Parathyroid adenoma (tissue), 2 donors: ENCODE results near the gene HBM.
"Not testable (repeated sequence)": the region's sequence is repeated elsewhere in the genome, so short reads cannot be mapped to it uniquely, and the experiment has no call there.

ENCODE experiments used
- H2AFZ ChIP-seq: fragments of 300-600 bp; sonication (generic); one replicate; pipeline ENCODE4 v1.7.0; 2017; ENCODE audit warnings: antibody characterized with exemption, mild to moderate bottlenecking
- H3K27ac ChIP-seq: fragments of 300-600 bp; sonication (generic); one replicate; pipeline ENCODE4 v1.7.0; 2017
- H3K27me3 ChIP-seq: fragments of 300-600 bp; sonication (generic); one replicate; pipeline ENCODE4 v1.7.0; 2017; ENCODE audit warnings: low read length; ENCODE audit not compliant: control insufficient read depth, insufficient read depth
- H3K36me3 ChIP-seq: fragments of 300-600 bp; sonication (generic); one replicate; pipeline ENCODE4 v1.7.0; 2017; ENCODE audit warnings: low read length; ENCODE audit not compliant: control insufficient read depth, insufficient read depth
- H3K4me1 ChIP-seq: fragments of 300-600 bp; sonication (generic); one replicate; pipeline ENCODE4 v1.7.0; 2017; ENCODE audit warnings: control low read depth
- H3K4me2 ChIP-seq: fragments of 300-600 bp; sonication (generic); one replicate; pipeline ENCODE4 v1.7.0; 2017; ENCODE audit warnings: low read length
- H3K4me3 ChIP-seq: fragments of 300-600 bp; sonication (generic); one replicate; pipeline ENCODE4 v1.7.0; 2017; ENCODE audit warnings: low read depth, low read length
- H3K79me2 ChIP-seq: fragments of 300-600 bp; sonication (generic); one replicate; pipeline ENCODE4 v1.7.0; 2017; ENCODE audit warnings: control low read depth
- H3K9ac ChIP-seq: fragments of 300-600 bp; sonication (generic); one replicate; pipeline ENCODE4 v1.7.0; 2017; ENCODE audit warnings: mild to moderate bottlenecking
- H3K9me3 ChIP-seq: fragments of 300-600 bp; sonication (generic); one replicate; pipeline ENCODE4 v1.7.0; 2017; ENCODE audit warnings: low read length; ENCODE audit not compliant: control insufficient read depth
- CTCF ChIP-seq: fragments of 300-600 bp; sonication (generic); IDR thresholded peaks from one replicate; pipeline ENCODE4 v1.7.0; 2017; ENCODE audit warnings: antibody characterized with exemption, mild to moderate bottlenecking
- donor health status: primary hyperparathyroidism.

Gene HBM

GRCh38 chr16:162271-162991 lies 3.3 kb upstream of the HBM start:
- peaks cover 17% of the 10 kb centered on the region for H3K27me3 ChIP-seq
- no peak overlapping the region for H2AFZ ChIP-seq
- H3K4me2 ChIP-seq: no peak overlapping the region
- H3K9me3 ChIP-seq: no peaks in the 10 kb centered on the region
- no peaks in the 10 kb centered on the region for H3K36me3 ChIP-seq
- no peaks in the 10 kb centered on the region for H3K79me2 ChIP-seq
- no peak overlapping the region for H3K4me3 ChIP-seq
- peaks cover 7% of the 10 kb centered on the region for H3K4me1 ChIP-seq
- H3K9ac ChIP-seq: no peak overlapping the region
- H3K27ac ChIP-seq: no peak overlapping the region
- TF ChIP-seq CTCF: no peak

GRCh38 chr16:163139-163538 lies 2.6 kb upstream of the HBM start:
- not testable (repeated sequence) for H2AFZ ChIP-seq, H3K9ac ChIP-seq, H3K79me2 ChIP-seq, H3K4me1 ChIP-seq, H3K36me3 ChIP-seq, H3K4me2 ChIP-seq, H3K4me3 ChIP-seq, H3K9me3 ChIP-seq, H3K27ac ChIP-seq
- H3K27me3 ChIP-seq: peaks cover 17% of the 10 kb centered on the region

GRCh38 chr16:163696-164095 lies 2.1 kb upstream of the HBM start:
- peaks cover 17% of the 10 kb centered on the region for H3K27me3 ChIP-seq
- not testable (repeated sequence) for H2AFZ ChIP-seq, H3K9me3 ChIP-seq, H3K36me3 ChIP-seq, H3K79me2 ChIP-seq, H3K4me3 ChIP-seq, H3K27ac ChIP-seq, H3K4me2 ChIP-seq, H3K9ac ChIP-seq, H3K4me1 ChIP-seq

- H3K27me3 ChIP-seq: peaks cover 17% of the 10 kb centered on the region
- H3K9ac ChIP-seq, H3K4me2 ChIP-seq, H3K9me3 ChIP-seq, H3K36me3 ChIP-seq, H3K4me3 ChIP-seq, H2AFZ ChIP-seq, H3K4me1 ChIP-seq, H3K79me2 ChIP-seq, H3K27ac ChIP-seq: not testable (repeated sequence)
Measured at GRCh38 chr16:164134-164823, 1.5 kb upstream of the HBM start.

- Histone ChIP-seq H3K9me3 (no peaks in the 10 kb centered on the region), H3K27me3 (peaks cover 17% of the 10 kb centered on the region), H2AFZ (no peak overlapping the region), H3K4me3 (no peak overlapping the region), H3K79me2 (no peaks in the 10 kb centered on the region), H3K4me2 (no peak overlapping the region), H3K27ac (no peak overlapping the region), H3K9ac (no peak overlapping the region), H3K4me1 (peaks cover 7% of the 10 kb centered on the region), H3K36me3 (no peaks in the 10 kb centered on the region)
- no peak for TF ChIP-seq CTCF
Measured at GRCh38 chr16:164827-165538, 795 bp upstream of the HBM start.
